HepG2 (cell line): Measurements from ENCODE around the gene MIA3. TPM values are rescaled to one million over a fixed set of nuclear protein-coding genes. Genes with fewer than 3 reads are reported as not detected.
A peak's percentile ranks its signal among the peaks of the same experiment; 100 is the strongest.

Experiments used
- AKAP8 ChIP-seq: sonication (generic); formaldehyde crosslinking; IDR thresholded peaks from 2 replicates; pipeline ENCODE4 v1.5.1; 2020; ENCODE audit warnings: mild to moderate bottlenecking, missing genetic modification reagents
- ARID4A ChIP-seq: sonication (generic); formaldehyde crosslinking; IDR thresholded peaks from 2 replicates; pipeline ENCODE4 v1.5.0; 2020; ENCODE audit warnings: mild to moderate bottlenecking, missing genetic modification reagents, borderline replicate concordance
- HOXA3 ChIP-seq: sonication (generic); formaldehyde crosslinking; IDR thresholded peaks from 2 replicates; pipeline ENCODE4 v1.5.0; 2020; ENCODE audit warnings: missing genetic modification reagents
- HOXA5 ChIP-seq: sonication (generic); formaldehyde crosslinking; IDR thresholded peaks from 2 replicates; pipeline ENCODE4 v1.4.0; 2020; ENCODE audit warnings: missing genetic modification reagents
- MLX ChIP-seq: IDR thresholded peaks from 2 replicates; pipeline ENCODE4 v1.6.1; 2016
- POLR2A ChIP-seq, 2 experiments: IDR thresholded peaks; 2 replicates each; pipeline ENCODE4 v1.6.1; 2011; ENCODE audit warnings: low read depth in 2 of 2, low read length in 2 of 2, mild to moderate bottlenecking in 1 of 2, moderate library complexity in 1 of 2; ENCODE audit not compliant: insufficient read depth in 1 of 2
- POLR2G ChIP-seq: fragments of 200-400 bp; formaldehyde crosslinking; IDR thresholded peaks from 2 replicates; pipeline ENCODE4 v1.6.1; 2018; ENCODE audit warnings: mild to moderate bottlenecking, low read depth, low read length, moderate library complexity
- SSRP1 ChIP-seq: IDR thresholded peaks from 2 replicates; pipeline ENCODE4 v1.6.1; 2016; ENCODE audit warnings: control low read depth
- SUZ12 ChIP-seq: fragments of 150-350 bp; IDR thresholded peaks from 2 replicates; pipeline ENCODE4 v1.6.1; 2014; ENCODE audit warnings: low read depth, low read length
- TARDBP ChIP-seq: sonication (generic); formaldehyde crosslinking; IDR thresholded peaks from 2 replicates; pipeline ENCODE4 v1.8.0; 2022; ENCODE audit warnings: mild to moderate bottlenecking, missing genetic modification reagents
- XBP1 ChIP-seq: sonication (generic); formaldehyde crosslinking; IDR thresholded peaks from 2 replicates; pipeline ENCODE4 v1.5.0; 2020; ENCODE audit warnings: missing genetic modification reagents
- ZNF121 ChIP-seq: sonication (generic); formaldehyde crosslinking; IDR thresholded peaks from 2 replicates; pipeline ENCODE4 v1.5.0; 2020; ENCODE audit warnings: mild to moderate bottlenecking, missing genetic modification reagents
- ZNF33B ChIP-seq: sonication (generic); formaldehyde crosslinking; IDR thresholded peaks from 2 replicates; pipeline ENCODE4 v1.5.1; 2020; ENCODE audit warnings: mild to moderate bottlenecking, missing genetic modification reagents
- ZNF761 ChIP-seq: sonication (generic); formaldehyde crosslinking; conservative IDR thresholded peaks from 2 replicates; pipeline ENCODE4 v1.4.0; 2020; ENCODE audit warnings: mild to moderate bottlenecking, missing genetic modification reagents
- ZNF768 ChIP-seq: sonication (generic); formaldehyde crosslinking; IDR thresholded peaks from 2 replicates; pipeline ENCODE4 v1.4.0; 2020; ENCODE audit warnings: missing genetic modification reagents
- ZNF792 ChIP-seq: IDR thresholded peaks from 2 replicates; pipeline ENCODE4 v1.6.1; 2016
- ZNF883 ChIP-seq: sonication (generic); formaldehyde crosslinking; IDR thresholded peaks from 2 replicates; pipeline ENCODE4 v1.5.1; 2020; ENCODE audit warnings: mild to moderate bottlenecking, missing genetic modification reagents; ENCODE audit errors: not compliant biosample characterization
- polyA plus RNA-seq, 8 experiments: library from polyadenylated mRNA; depleted of rRNA in 3 of 8; stranded (reverse) in 7 of 8; unstranded in 1 of 8; fragments of >200 nt; fragmentation: Illumina TruSeq in 4 of 8; extraction: Trizol in 4 of 8; gene quantifications; 2 replicates each; pipeline versions ENCODE4 v1.2.1 to v1.2.3, GENCODE V29; 2011 to 2016; ENCODE audit warnings: low read depth in 4 of 8, missing spikeins in 1 of 8, mixed read lengths in 1 of 8; ENCODE audit not compliant: insufficient read depth in 1 of 8
- total RNA-seq, 5 experiments: library from RNA; depleted of rRNA; stranded (reverse); fragments of >200 nt; fragmentation: Illumina TruSeq; extraction: Trizol; gene quantifications; 2 replicates each; pipeline ENCODE4 v1.2.3, GENCODE V29; 2016; ENCODE audit warnings: low read depth in 1 of 5
- TF ChIP-seq, protein P1 (sequence below): IDR thresholded peaks from 2 replicates; pipeline ENCODE4 v1.6.1; 2018; ENCODE audit warnings: missing genetic modification reagents, mild to moderate bottlenecking, missing compliant biosample characterization
- TF ChIP-seq, protein P2 (sequence below): sonication (generic); formaldehyde crosslinking; IDR thresholded peaks from 2 replicates; pipeline ENCODE4 v1.4.0; 2020; ENCODE audit warnings: mild to moderate bottlenecking, low read depth, missing genetic modification reagents
- TF ChIP-seq, protein P3 (sequence below): sonication (generic); formaldehyde crosslinking; IDR thresholded peaks from 2 replicates; pipeline ENCODE4 v1.8.1; 2022; ENCODE audit warnings: mild to moderate bottlenecking, missing genetic modification reagents

Gene MIA3
- total and polyA plus RNA-seq, 2 of the 13 experiments (the other 11 are each of a cell fraction or from before 2014, with no cell fraction given) = 45.6 to 48.7 TPM

DNA sequence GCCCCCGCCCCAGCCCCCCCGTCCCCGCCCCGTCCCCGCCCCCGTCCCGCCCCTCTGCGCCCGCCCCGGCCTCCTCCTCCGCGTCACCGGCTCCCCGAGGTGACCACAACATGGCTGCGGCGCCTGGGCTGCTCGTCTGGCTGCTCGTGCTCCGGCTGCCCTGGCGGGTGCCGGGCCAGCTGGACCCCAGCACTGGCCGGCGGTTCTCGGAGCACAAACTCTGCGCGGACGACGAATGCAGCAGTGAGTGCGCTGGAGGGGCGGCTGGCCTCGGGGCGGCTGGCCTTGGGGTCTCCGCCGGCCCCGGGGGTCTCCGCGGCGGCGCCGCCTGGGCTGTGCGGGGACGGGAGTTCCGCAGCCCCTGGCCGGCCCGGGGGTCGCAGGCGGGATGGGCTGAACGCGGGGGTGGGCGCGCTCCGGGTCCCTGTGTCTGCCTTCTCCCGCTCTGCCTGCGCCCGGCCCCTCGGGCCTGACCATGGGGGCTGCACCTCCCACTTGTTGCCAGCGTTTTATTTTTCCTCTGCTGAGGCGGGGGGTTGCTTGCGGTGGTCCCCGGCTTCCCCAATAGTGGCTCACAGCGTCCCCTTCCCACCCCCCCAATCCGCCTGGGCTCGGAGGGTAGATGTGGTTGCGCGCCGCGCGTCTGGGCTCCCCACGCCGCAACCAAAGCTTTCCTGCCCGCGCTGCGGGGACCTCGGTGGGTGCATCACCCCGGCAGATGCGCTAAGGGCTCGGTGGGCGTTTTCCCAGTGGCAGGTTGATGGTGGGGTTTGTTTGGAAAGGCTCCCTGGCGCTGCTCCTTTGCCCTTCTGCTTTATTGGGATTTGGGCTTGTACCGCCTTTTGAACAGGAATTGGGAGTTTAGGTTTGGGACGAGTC, at the start of gene MIA3 (continued):
- TF ChIP-seq HOXA5 (CRISPR knock-in tag) (0 out of 2 replicates have a peak, but pooled peaks have one; percentile 37), HOXA3 (CRISPR knock-in tag) (peak; percentile 48; the same call in 1 of the 2 replicates), ZNF768 (CRISPR knock-in tag) (no peak), ZNF121 (CRISPR knock-in tag) (no peak), ARID4A (CRISPR knock-in tag) (peak; percentile 69), POLR2A (IDR thresholded peaks at IDR 0.05; ENCODE audit: insufficient read depth in 1 of 2, low read depth in 2 of 2, low read length in 2 of 2) (peak in 1 of 2 experiments; percentile 78; a peak in 3 of 4 replicates), POLR2G (no peak; the same call in 1 of the 2 replicates), AKAP8 (no peak), SSRP1 (CRISPR knock-in tag) (no peak), ZNF33B (CRISPR knock-in tag) (no peak), MLX (CRISPR knock-in tag) (no peak), ZNF792 (CRISPR knock-in tag) (no peak), ZNF761 (CRISPR knock-in tag) (no peak), SUZ12 (no peak), ZNF883 (CRISPR knock-in tag) (peak; percentile 35), TARDBP (no peak), XBP1 (CRISPR knock-in tag) (no peak)
- TF ChIP-seq, protein P1, sequence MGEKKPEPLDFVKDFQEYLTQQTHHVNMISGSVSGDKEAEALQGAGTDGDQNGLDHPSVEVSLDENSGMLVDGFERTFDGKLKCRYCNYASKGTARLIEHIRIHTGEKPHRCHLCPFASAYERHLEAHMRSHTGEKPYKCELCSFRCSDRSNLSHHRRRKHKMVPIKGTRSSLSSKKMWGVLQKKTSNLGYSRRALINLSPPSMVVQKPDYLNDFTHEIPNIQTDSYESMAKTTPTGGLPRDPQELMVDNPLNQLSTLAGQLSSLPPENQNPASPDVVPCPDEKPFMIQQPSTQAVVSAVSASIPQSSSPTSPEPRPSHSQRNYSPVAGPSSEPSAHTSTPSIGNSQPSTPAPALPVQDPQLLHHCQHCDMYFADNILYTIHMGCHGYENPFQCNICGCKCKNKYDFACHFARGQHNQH (CRISPR knock-in tag) = no peak
- TF ChIP-seq, protein P2, sequence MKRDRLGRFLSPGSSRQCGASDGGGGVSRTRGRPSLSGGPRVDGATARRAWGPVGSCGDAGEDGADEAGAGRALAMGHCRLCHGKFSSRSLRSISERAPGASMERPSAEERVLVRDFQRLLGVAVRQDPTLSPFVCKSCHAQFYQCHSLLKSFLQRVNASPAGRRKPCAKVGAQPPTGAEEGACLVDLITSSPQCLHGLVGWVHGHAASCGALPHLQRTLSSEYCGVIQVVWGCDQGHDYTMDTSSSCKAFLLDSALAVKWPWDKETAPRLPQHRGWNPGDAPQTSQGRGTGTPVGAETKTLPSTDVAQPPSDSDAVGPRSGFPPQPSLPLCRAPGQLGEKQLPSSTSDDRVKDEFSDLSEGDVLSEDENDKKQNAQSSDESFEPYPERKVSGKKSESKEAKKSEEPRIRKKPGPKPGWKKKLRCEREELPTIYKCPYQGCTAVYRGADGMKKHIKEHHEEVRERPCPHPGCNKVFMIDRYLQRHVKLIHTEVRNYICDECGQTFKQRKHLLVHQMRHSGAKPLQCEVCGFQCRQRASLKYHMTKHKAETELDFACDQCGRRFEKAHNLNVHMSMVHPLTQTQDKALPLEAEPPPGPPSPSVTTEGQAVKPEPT = 0 out of 2 replicates have a peak, but pooled peaks have one; percentile 34
- TF ChIP-seq, protein P3, sequence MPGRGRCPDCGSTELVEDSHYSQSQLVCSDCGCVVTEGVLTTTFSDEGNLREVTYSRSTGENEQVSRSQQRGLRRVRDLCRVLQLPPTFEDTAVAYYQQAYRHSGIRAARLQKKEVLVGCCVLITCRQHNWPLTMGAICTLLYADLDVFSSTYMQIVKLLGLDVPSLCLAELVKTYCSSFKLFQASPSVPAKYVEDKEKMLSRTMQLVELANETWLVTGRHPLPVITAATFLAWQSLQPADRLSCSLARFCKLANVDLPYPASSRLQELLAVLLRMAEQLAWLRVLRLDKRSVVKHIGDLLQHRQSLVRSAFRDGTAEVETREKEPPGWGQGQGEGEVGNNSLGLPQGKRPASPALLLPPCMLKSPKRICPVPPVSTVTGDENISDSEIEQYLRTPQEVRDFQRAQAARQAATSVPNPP (CRISPR knock-in tag) = no peak
